SK-N-SH treated with all-trans-retinoic acid at 6 μM for 48 hours (cell line): ENCODE data around the gene CENPK.

ENCODE experiments used
- ATAC-seq: fragments of 200-7000 bp; cut with Tn5 transposase; 3 replicates; pipeline ENCODE4 v1.9.1; 2020; ENCODE audit warnings: mild to moderate bottlenecking, moderate library complexity
- ARNTL ChIP-seq: fragments of 450-650 bp; formaldehyde crosslinking; IDR thresholded peaks from 2 replicates; pipeline ENCODE4 v1.5.0; 2020; ENCODE audit warnings: low read depth, mild to moderate bottlenecking, moderate library complexity, borderline replicate concordance
- BACH2 ChIP-seq: fragments of 250-450 bp; sonication (Bioruptor Pico); IDR thresholded peaks from 2 replicates; pipeline ENCODE4 v1.9.0; 2021; ENCODE audit warnings: mild to moderate bottlenecking, borderline replicate concordance
- CREB5 ChIP-seq: fragments of 250-450 bp; sonication (Bioruptor Pico); IDR thresholded peaks from 2 replicates; pipeline ENCODE4 v1.5.1; 2020; ENCODE audit warnings: low read depth, mild to moderate bottlenecking, moderate library complexity
- CSDC2 ChIP-seq: fragments of 250-450 bp; sonication (Bioruptor Pico); IDR thresholded peaks from 2 replicates; pipeline ENCODE4 v1.5.0; 2020; ENCODE audit warnings: mild to moderate bottlenecking, moderate library complexity
- CSRNP3 ChIP-seq: fragments of 250-450 bp; sonication (Bioruptor Pico); IDR thresholded peaks from 2 replicates; pipeline ENCODE4 v1.5.1; 2021; ENCODE audit warnings: mild to moderate bottlenecking, moderate library complexity
- ESRRG ChIP-seq: fragments of 250-450 bp; sonication (Bioruptor Pico); IDR thresholded peaks from 2 replicates; pipeline ENCODE4 v1.6.1; 2021; ENCODE audit warnings: mild to moderate bottlenecking
- GLIS3 ChIP-seq: fragments of 250-450 bp; sonication (Bioruptor Pico); IDR thresholded peaks from 2 replicates; pipeline ENCODE4 v1.5.0; 2020; ENCODE audit warnings: mild to moderate bottlenecking, moderate library complexity
- ISL1 ChIP-seq: fragments of 250-450 bp; sonication (Bioruptor Pico); IDR thresholded peaks from 2 replicates; pipeline ENCODE4 v2.1.2; 2022; ENCODE audit warnings: mild to moderate bottlenecking, moderate library complexity
- OSR1 ChIP-seq: fragments of 250-450 bp; sonication (Bioruptor Pico); IDR thresholded peaks from 2 replicates; pipeline ENCODE4 v1.8.0; 2022; ENCODE audit warnings: moderate library complexity, mild to moderate bottlenecking, inconsistent platforms
- PATZ1 ChIP-seq: fragments of 250-450 bp; sonication (Bioruptor Pico); IDR thresholded peaks from 2 replicates; pipeline ENCODE4 v1.8.0; 2020; ENCODE audit warnings: mild to moderate bottlenecking, moderate library complexity, borderline replicate concordance
- POU6F1 ChIP-seq: fragments of 250-450 bp; sonication (Bioruptor Pico); IDR thresholded peaks from 2 replicates; pipeline ENCODE4 v1.8.0; 2021; ENCODE audit warnings: low read depth, mild to moderate bottlenecking, moderate library complexity, borderline replicate concordance
- PPARA ChIP-seq: fragments of 250-450 bp; sonication (Bioruptor Pico); IDR thresholded peaks from 2 replicates; pipeline ENCODE4 v1.5.0; 2020; ENCODE audit warnings: mild to moderate bottlenecking, borderline replicate concordance
- RARB ChIP-seq: fragments of 250-450 bp; sonication (Bioruptor Pico); IDR thresholded peaks from 2 replicates; pipeline ENCODE4 v1.8.0; 2021; ENCODE audit warnings: mild to moderate bottlenecking, moderate library complexity
- SNAI2 ChIP-seq: fragments of 250-450 bp; sonication (Bioruptor Pico); IDR thresholded peaks from 2 replicates; pipeline ENCODE4 v1.5.0; 2020; ENCODE audit warnings: mild to moderate bottlenecking, moderate library complexity
- TCF4 ChIP-seq: fragments of 250-450 bp; sonication (Bioruptor Pico); IDR thresholded peaks from 2 replicates; pipeline ENCODE4 v1.8.0; 2021; ENCODE audit warnings: mild to moderate bottlenecking, moderate library complexity, borderline replicate concordance
- TOX ChIP-seq: fragments of 250-450 bp; sonication (Bioruptor Pico); IDR thresholded peaks from 2 replicates; pipeline ENCODE4 v1.8.0; 2021; ENCODE audit warnings: mild to moderate bottlenecking, moderate library complexity, borderline replicate concordance
- ZC3H10 ChIP-seq: fragments of 250-450 bp; sonication (Bioruptor Pico); IDR thresholded peaks from 2 replicates; pipeline ENCODE4 v1.5.1; 2021; ENCODE audit warnings: mild to moderate bottlenecking, moderate library complexity
- ZFP3 ChIP-seq: fragments of 250-450 bp; sonication (Bioruptor Pico); IDR thresholded peaks from 2 replicates; pipeline ENCODE4 v1.5.0; 2020; ENCODE audit warnings: mild to moderate bottlenecking, moderate library complexity
- ZFP30 ChIP-seq: fragments of 450-650 bp; formaldehyde crosslinking; IDR thresholded peaks from 2 replicates; pipeline ENCODE4 v1.5.0; 2022; ENCODE audit warnings: mild to moderate bottlenecking, moderate library complexity
- ZNF565 ChIP-seq: fragments of 450-650 bp; formaldehyde crosslinking; conservative IDR thresholded peaks from 2 replicates; pipeline ENCODE4 v1.5.0; 2020; ENCODE audit warnings: low read depth, mild to moderate bottlenecking, moderate library complexity
- ZNF70 ChIP-seq: fragments of 450-650 bp; formaldehyde crosslinking; IDR thresholded peaks from 2 replicates; pipeline ENCODE4 v1.5.0; 2020; ENCODE audit warnings: mild to moderate bottlenecking, moderate library complexity
- ZNF8 ChIP-seq: fragments of 450-650 bp; formaldehyde crosslinking; IDR thresholded peaks from 2 replicates; pipeline ENCODE4 v1.5.0; 2020; ENCODE audit warnings: mild to moderate bottlenecking, moderate library complexity

The CENPK gene

GRCh38 chr5:65588694-65589093 is 25.7 kb upstream of the CENPK start:
- ATAC-seq, result no peak
- TF ChIP-seq SNAI2 (CRISPR knock-in tag), result no peak
- TF ChIP-seq POU6F1 (CRISPR knock-in tag), result no peak
- TF ChIP-seq BACH2 (CRISPR knock-in tag), result no peak
- TF ChIP-seq RARB (CRISPR knock-in tag), result no peak
- TF ChIP-seq ZNF70 (CRISPR knock-in tag), result no peak
- TF ChIP-seq CSDC2 (CRISPR knock-in tag), result no peak
- no peak for TF ChIP-seq ZNF565 (CRISPR knock-in tag)
- TF ChIP-seq OSR1, result no peak
- TF ChIP-seq ZC3H10, result no peak
- TF ChIP-seq TCF4 (CRISPR knock-in tag), result no peak
- no peak for TF ChIP-seq TOX
- no peak for TF ChIP-seq GLIS3 (CRISPR knock-in tag)
- no peak for TF ChIP-seq ZFP30 (CRISPR knock-in tag)
- no peak for TF ChIP-seq ESRRG (CRISPR knock-in tag)
- TF ChIP-seq ISL1, result no peak
- TF ChIP-seq ZNF8 (CRISPR knock-in tag), result no peak
- no peak for TF ChIP-seq ZFP3 (CRISPR knock-in tag)
- TF ChIP-seq CSRNP3, result no peak
- no peak for TF ChIP-seq CREB5
- no peak for TF ChIP-seq PATZ1 (CRISPR knock-in tag)

GRCh38 chr5:65577141-65577540 is 14.2 kb upstream of the CENPK start:
- TF ChIP-seq CSRNP3 (no peak), ZNF8 (CRISPR knock-in tag) (no peak), ARNTL (CRISPR knock-in tag) (no peak), ZFP30 (CRISPR knock-in tag) (no peak), POU6F1 (CRISPR knock-in tag) (no peak), PPARA (CRISPR knock-in tag) (no peak), ZFP3 (CRISPR knock-in tag) (no peak), RARB (CRISPR knock-in tag) (no peak), CREB5 (no peak), ZNF70 (CRISPR knock-in tag) (no peak)
- ATAC-seq, result no peak
